Measurements from ENCODE around the gene KCNN3.

KCNN3 gene

GRCh38 chr1:154729577-154729976, 140.5 kb downstream of the KCNN3 start:
- Histone ChIP-seq H3K36me3 (ENCODE audit: control insufficient read depth, insufficient read depth, low read length) (no peaks in the 10 kb centered on the region), H3K27ac (peak overlapping the region; percentile 36), H3K9ac (no peak overlapping the region), H3K27me3 (ENCODE audit: control insufficient read depth, insufficient read depth, low read length) (no peaks in the 10 kb centered on the region), H2AFZ (no peak overlapping the region), H3K4me3 (ENCODE audit: low read depth, low read length) (no peak overlapping the region), H3K79me2 (no peaks in the 10 kb centered on the region), H3K4me1 (no peaks in the 10 kb centered on the region), H3K9me3 (ENCODE audit: control insufficient read depth, low read length) (no peaks in the 10 kb centered on the region), H3K4me2 (ENCODE audit: low read length) (no peak overlapping the region)
- TF ChIP-seq CTCF (IDR thresholded peaks at IDR 0.05) = no peak

- TF ChIP-seq CTCF (IDR thresholded peaks at IDR 0.05) = no peak
- H3K36me3 ChIP-seq (ENCODE audit: control insufficient read depth, insufficient read depth, low read length) = no peaks in the 10 kb centered on the region
- H3K79me2 ChIP-seq = no peaks in the 10 kb centered on the region
- no peaks in the 10 kb centered on the region for H3K27me3 ChIP-seq (ENCODE audit: control insufficient read depth, insufficient read depth, low read length)
- H3K9ac ChIP-seq = no peak overlapping the region
- H2AFZ ChIP-seq = no peak overlapping the region
- no peaks in the 10 kb centered on the region for H3K4me1 ChIP-seq
- H3K9me3 ChIP-seq (ENCODE audit: control insufficient read depth, low read length) = no peaks in the 10 kb centered on the region
- H3K4me3 ChIP-seq (ENCODE audit: low read depth, low read length) = no peak overlapping the region
- H3K4me2 ChIP-seq (ENCODE audit: low read length) = no peak overlapping the region
- peak overlapping the region; percentile 24 for H3K27ac ChIP-seq
Measured at GRCh38 chr1:154729031-154729442, 141.0 kb downstream of the KCNN3 start.

- no peaks in the 10 kb centered on the region for H3K36me3 ChIP-seq (ENCODE audit: control insufficient read depth, insufficient read depth, low read length)
- no peaks in the 10 kb centered on the region for H3K79me2 ChIP-seq
- H2AFZ ChIP-seq = no peak overlapping the region
- no peak overlapping the region for H3K4me3 ChIP-seq (ENCODE audit: low read depth, low read length)
- no peak overlapping the region for H3K27ac ChIP-seq
- no peaks in the 10 kb centered on the region for H3K27me3 ChIP-seq (ENCODE audit: control insufficient read depth, insufficient read depth, low read length)
- no peaks in the 10 kb centered on the region for H3K9me3 ChIP-seq (ENCODE audit: control insufficient read depth, low read length)
- H3K4me1 ChIP-seq = no peaks in the 10 kb centered on the region
- no peak overlapping the region for H3K9ac ChIP-seq
- TF ChIP-seq CTCF (IDR thresholded peaks at IDR 0.05) = no peak
- H3K4me2 ChIP-seq (ENCODE audit: low read length) = no peak overlapping the region
Measured at GRCh38 chr1:154726896-154727753, 143.0 kb downstream of the KCNN3 start.

- Histone ChIP-seq H3K4me2 (ENCODE audit: low read length) (no peak overlapping the region), H3K4me3 (ENCODE audit: low read depth, low read length) (no peak overlapping the region), H2AFZ (no peak overlapping the region), H3K79me2 (no peaks in the 10 kb centered on the region), H3K9me3 (ENCODE audit: control insufficient read depth, low read length) (no peaks in the 10 kb centered on the region), H3K27ac (no peak overlapping the region), H3K36me3 (ENCODE audit: control insufficient read depth, insufficient read depth, low read length) (no peaks in the 10 kb centered on the region), H3K9ac (no peak overlapping the region), H3K4me1 (no peaks in the 10 kb centered on the region), H3K27me3 (ENCODE audit: control insufficient read depth, insufficient read depth, low read length) (no peaks in the 10 kb centered on the region)
- TF ChIP-seq CTCF (IDR thresholded peaks at IDR 0.05) = no peak
Measured at GRCh38 chr1:154726443-154726842, 143.6 kb downstream of the KCNN3 start.

GRCh38 chr1:154725865-154726264, 144.2 kb downstream of the KCNN3 start:
- Histone ChIP-seq H3K36me3 (ENCODE audit: control insufficient read depth, insufficient read depth, low read length) (no peaks in the 10 kb centered on the region), H3K27ac (no peak overlapping the region)
- no peak for TF ChIP-seq CTCF (IDR thresholded peaks at IDR 0.05)

More at GRCh38 chr1:154725865-154726264, 144.2 kb downstream of the KCNN3 start:
- Histone ChIP-seq H3K9me3 (ENCODE audit: control insufficient read depth, low read length) (no peaks in the 10 kb centered on the region), H3K9ac (no peak overlapping the region), H3K4me1 (no peaks in the 10 kb centered on the region), H3K27me3 (ENCODE audit: control insufficient read depth, insufficient read depth, low read length) (no peaks in the 10 kb centered on the region), H3K79me2 (no peaks in the 10 kb centered on the region), H3K4me3 (ENCODE audit: low read depth, low read length) (no peak overlapping the region), H3K4me2 (ENCODE audit: low read length) (no peak overlapping the region), H2AFZ (no peak overlapping the region)
